Hepatocyte (in vitro differentiated cells): ENCODE data around the gene SYNGR3.

Experiments
- CTCF ChIP-seq: fragments of 200-600 bp; sonication (generic); IDR thresholded peaks from 2 replicates; pipeline ENCODE4 v1.5.1; 2016; ENCODE audit warnings: antibody characterized with exemption, mild to moderate bottlenecking; ENCODE audit not compliant: poor library complexity
- EZH2 ChIP-seq: fragments of 200-600 bp; sonication (generic); IDR thresholded peaks from 2 replicates; pipeline ENCODE4 v1.6.1; 2016; ENCODE audit warnings: antibody characterized with exemption, mild to moderate bottlenecking, borderline replicate concordance

GRCh38 chr16:1999866-2000514 is 10.2 kb downstream of the SYNGR3 start:
- no peak for TF ChIP-seq CTCF
- TF ChIP-seq EZH2 = no peak
